GM12891 (cell line): ENCODE data around the gene PAK4.
A peak's percentile ranks its signal among the peaks of the same experiment; 100 is the strongest.

ENCODE experiments used
- DNase-seq: peaks from one replicate; pipeline ENCODE4 v3.0.0; 2011; ENCODE audit warnings: low spot score; ENCODE audit not compliant: insufficient read length
- FAIRE-seq: peaks from 2 replicates; lab custom pipeline; 2011; peaks lifted over from hg19 to GRCh38; lab: Jason Lieb, UNC
- PAX5 ChIP-seq: IDR thresholded peaks from 2 replicates; pipeline ENCODE4 v1.6.1; 2011; ENCODE audit warnings: low read length, moderate library complexity, mild to moderate bottlenecking; ENCODE audit not compliant: insufficient read depth, severe bottlenecking
- POLR2A ChIP-seq: IDR thresholded peaks from 2 replicates; pipeline ENCODE4 v1.6.1; 2011; ENCODE audit warnings: low read depth, low read length, control low read depth
- POLR2AphosphoS5 ChIP-seq: IDR thresholded peaks from 2 replicates; pipeline ENCODE4 v1.6.1; 2011; ENCODE audit warnings: low read depth, low read length, control low read depth
- POU2F2 ChIP-seq: IDR thresholded peaks from 2 replicates; pipeline ENCODE4 v1.6.1; 2011; ENCODE audit warnings: low read depth, mild to moderate bottlenecking, control low read depth, low read length, moderate library complexity
- SPI1 ChIP-seq: IDR thresholded peaks from 2 replicates; pipeline ENCODE4 v1.6.1; 2011; ENCODE audit warnings: low read depth, low read length, control low read depth
- TAF1 ChIP-seq: IDR thresholded peaks from 2 replicates; pipeline ENCODE4 v1.6.1; 2011; ENCODE audit warnings: low read depth, low read length, control low read depth

The PAK4 gene

DNA sequence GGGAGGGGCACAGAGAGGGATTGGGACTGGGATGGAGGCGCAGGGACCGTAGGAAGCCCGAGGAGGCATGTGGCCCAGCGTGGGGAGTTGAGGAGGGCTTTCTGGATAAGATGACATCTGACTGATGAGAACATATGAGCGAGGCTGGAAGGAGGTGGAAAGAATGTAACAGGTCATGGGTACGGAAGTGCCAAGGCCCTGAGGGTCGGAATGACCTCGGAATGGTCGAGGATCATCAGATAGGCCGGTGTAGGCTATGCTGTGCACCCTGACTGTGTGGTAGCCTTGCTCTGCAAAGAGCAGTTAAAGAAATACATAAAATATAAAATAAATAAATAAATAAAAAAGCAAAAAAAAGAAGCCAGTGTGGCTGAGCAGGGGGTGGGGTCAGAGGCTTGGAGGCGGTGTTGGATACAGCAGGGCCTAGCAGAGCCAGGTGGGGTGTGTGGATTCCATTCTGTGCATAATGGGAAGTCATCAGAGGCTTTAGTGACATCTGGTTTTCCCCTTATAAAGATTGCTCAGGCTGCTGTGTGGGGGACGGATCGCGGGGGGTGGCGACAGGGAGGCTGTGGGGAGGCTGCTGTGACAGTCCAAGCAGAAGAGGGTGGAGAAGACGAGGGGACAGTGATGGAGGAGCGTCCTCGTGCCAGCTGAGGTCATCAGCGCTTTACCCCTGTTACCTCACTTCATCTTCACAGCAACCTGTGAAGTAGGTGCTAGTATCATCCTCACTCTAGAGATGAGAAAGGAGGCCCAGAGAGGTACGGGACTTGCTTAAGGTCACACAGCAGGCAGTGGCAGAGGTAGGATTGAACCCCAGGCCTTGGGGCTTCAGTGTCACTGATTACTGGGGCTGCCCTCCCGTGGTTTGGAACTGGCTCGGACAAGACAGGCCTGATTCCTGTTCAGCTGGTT, 5.0 kb downstream of the PAK4 start:
- DNase-seq = no peak
- FAIRE-seq = peak; percentile 20
- no peak for TF ChIP-seq POLR2A
- no peak for TF ChIP-seq SPI1
- TF ChIP-seq POU2F2 = no peak
- no peak for TF ChIP-seq POLR2AphosphoS5
- TF ChIP-seq PAX5 = no peak
- no peak for TF ChIP-seq TAF1

DNA sequence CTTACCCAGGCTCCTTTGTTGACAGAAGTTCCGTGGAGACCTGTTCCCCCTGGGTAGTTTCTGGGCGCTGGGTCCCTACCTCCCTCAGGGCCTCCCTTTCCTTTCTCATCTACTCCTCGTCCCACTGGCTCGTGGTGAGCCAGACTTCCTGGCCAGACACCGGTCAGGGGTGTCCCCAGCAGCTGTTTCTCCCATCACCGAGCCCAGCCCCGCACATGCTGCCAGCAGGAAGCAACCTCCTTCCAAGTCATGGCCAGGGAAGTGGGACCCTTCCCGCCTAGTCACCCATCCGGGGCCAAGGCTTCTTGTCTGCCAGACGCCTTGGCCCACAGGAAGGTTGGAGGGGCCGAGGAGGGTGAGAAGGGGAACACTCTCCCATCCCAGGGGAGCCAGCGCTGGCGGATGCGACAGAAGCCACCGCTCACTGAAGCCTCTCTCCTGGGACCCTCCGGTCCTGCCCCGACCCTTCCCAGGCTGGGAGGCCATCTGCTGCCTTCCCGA, 5.7 kb downstream of the PAK4 start:
- TF ChIP-seq SPI1 = no peak
- TF ChIP-seq POLR2A = no peak
- no peak for TF ChIP-seq POLR2AphosphoS5
- TF ChIP-seq PAX5 = no peak
- no peak for TF ChIP-seq POU2F2
- TF ChIP-seq TAF1 = no peak
- no peak for FAIRE-seq
- DNase-seq = no peak

DNA sequence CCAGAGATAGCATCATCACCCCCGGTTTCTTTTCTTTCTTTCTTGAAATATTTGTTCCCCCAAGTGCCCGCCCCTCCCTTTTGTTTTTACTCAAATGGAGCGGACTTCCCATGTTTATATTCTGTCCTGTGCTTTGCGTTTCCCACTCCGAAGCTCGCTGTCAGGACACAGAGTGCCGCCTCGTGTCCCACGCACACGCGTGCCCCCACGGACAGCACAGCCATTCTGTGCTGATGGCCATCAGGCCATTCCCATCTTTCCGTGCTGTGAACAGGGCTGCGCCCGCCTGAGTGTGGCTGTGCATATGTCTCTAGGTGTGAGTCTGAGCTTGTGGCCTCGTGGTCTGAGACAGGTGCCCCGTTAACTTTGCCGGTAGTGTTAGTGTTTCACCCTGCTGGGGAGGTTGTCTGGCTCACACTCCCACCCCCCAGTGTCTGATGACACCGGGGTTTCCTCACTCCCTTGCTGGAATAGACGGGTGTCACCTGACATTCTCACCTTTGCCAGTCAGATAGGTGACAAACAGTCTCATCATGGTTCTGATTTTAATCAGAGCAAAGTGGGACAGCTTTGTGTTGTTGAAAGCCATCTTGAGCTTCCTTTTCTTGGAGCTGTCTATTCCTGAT, 6.9 kb downstream of the PAK4 start:
- no peak for DNase-seq
- FAIRE-seq = peak; percentile 48
- TF ChIP-seq POU2F2 (no peak), POLR2AphosphoS5 (no peak), PAX5 (no peak), TAF1 (no peak), POLR2A (no peak), SPI1 (no peak)

DNA sequence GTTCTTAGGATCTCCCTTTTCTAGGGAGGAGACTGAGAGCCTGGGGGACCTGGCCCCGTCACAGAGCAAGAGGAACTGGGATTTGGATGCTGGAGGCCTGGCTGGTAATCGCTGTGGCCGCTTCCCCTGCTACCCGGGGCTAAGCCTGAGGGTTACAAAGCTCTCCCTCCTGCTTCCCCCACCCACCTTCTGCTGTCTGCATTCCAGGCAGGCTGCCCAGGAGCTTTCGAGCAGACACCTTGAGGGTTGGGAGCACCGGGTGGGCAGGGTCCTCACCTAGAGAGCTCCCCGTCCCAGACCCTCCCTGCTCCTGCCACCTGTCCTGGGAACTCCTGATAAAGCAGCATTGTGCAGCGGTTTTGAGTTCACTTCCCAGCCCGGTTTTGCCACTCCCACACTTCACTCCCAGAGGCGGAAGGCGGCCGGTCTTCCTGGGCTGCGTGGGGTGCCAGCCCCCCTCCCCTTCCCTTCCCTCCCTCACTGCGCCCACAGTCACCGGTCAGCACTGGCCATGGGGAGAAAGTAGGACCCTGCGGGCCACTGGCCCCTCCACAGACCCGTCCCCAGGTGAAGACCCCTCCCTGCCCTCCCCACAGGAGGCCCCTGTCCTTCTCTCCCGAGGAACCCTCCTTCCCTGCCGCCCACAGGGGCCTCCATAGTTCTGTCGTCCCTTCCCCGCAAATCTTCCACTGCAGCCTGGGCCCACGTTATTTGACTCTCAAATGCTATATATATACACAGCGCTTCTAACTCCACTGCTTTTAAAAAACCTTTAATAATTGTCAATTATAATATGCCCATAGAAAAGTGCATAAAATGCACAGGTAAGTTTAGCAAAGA, 8.1 kb downstream of the PAK4 start:
- TF ChIP-seq POLR2AphosphoS5 (no peak), POLR2A (no peak), SPI1 (0 out of 2 replicates have a peak, but pooled peaks have one; percentile 1), TAF1 (no peak), PAX5 (no peak)
- DNase-seq (no peak), FAIRE-seq (no peak)

DNA sequence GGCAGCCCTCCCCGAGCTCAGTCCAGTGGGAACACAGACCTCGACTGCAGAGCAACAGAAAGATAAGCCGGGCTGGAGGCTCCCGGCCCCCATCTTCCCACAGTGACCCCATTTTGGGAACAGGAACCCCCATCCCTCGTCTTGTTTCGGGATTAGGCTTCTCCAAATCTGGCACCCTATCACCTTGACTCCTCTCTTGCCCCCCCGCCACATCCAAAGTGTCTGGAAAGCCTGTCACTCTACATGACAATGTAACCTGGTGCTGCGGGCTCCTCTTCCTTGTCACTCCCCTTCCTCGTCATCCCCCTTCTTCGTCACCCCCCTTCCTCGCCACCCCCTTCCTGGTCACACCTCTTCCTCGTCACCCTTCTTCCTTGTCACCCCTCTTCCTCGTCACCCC, 10.1 kb downstream of the PAK4 start:
- no peak for TF ChIP-seq POU2F2
- no peak for TF ChIP-seq POLR2A
- no peak for TF ChIP-seq PAX5
- TF ChIP-seq TAF1 = no peak
- TF ChIP-seq POLR2AphosphoS5 = no peak
- TF ChIP-seq SPI1 = no peak
- DNase-seq (no peak), FAIRE-seq (no peak)

DNA sequence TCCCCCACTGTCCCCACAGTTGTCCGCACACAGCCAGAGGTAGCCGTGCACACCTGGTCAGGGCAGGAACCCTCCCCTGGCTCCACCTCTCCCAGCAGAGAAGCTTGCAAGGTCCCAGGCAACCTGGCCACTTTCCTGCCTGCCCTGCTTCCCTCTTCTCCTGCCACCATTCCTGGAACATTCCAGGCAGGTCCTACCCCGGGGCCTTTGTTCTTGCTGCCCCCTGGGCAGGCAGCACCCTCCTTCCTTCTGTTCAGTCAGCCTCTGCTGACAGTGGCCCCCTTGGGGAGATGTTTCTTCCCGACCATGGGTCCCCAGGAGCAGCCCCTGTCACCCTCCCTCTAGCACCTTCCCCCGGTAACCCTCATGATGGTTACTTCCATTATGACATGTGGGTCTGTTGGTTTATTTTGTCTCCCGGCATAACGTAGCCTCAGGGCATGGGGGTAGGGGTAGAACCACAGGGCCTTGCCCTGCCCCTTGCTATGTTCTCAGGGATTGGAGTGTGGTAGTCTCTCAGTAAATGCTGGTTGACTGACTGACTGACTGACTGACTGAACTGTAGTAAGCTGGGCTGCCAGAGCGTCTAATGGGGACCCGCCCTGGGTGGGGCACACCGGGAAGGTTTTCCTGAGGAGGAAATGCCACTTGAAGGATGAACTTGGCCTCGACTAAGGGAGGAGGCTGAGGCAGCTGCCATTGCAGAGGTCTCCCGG, 10.8 kb downstream of the PAK4 start:
- FAIRE-seq (no peak), DNase-seq (no peak)
- TF ChIP-seq TAF1 (no peak), POLR2AphosphoS5 (no peak), POLR2A (no peak), POU2F2 (no peak), SPI1 (no peak), PAX5 (no peak)

DNA sequence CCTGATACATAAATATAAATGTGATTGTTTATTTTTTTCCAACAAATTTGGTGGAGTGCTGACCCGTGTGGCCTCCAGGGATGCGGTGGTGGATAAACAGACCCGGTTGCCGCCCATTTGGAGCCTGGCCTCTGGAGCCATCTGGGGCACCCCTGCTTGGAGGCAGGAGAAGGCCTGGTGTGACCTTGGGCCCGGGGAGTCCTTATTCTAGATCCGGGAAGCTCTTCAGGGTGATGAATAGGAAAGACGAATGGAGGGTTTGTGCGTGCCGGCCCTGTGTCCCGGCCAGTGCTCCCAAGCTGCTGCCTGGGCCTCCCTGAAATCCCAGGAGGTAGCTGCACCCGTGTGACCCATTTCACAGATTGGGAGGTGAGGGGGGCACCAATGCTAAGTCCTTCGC, 11.5 kb downstream of the PAK4 start:
- FAIRE-seq = no peak

More for the DNA sequence above, 11.5 kb downstream of the PAK4 start:
- TF ChIP-seq TAF1 (no peak), POLR2A (no peak), PAX5 (no peak), POLR2AphosphoS5 (no peak), SPI1 (no peak), POU2F2 (no peak)
- DNase-seq = no peak
